Thyroid gland (tissue), 4 donors: Measurements from ENCODE around the gene COL25A1. TPM values are rescaled to one million over a fixed set of nuclear protein-coding genes. Genes with fewer than 3 reads are reported as not detected.

ENCODE experiments used
- DNase-seq, 2 donors: peaks; one replicate each; pipeline ENCODE4 v3.0.0-alpha.2; 2019
- H3K27ac ChIP-seq, 3 donors: fragments of 200-600 bp; sonication (generic); 1 replicate in 2 of 3; 2 replicates in 1 of 3; pipeline ENCODE4 v1.5.1; 2016 to 2019; ENCODE audit warnings: mild to moderate bottlenecking in 1 of 3, moderate library complexity in 1 of 3
- H3K27me3 ChIP-seq: fragments of 200-600 bp; sonication (generic); one replicate; pipeline ENCODE4 v1.5.1; 2019
- H3K36me3 ChIP-seq, 2 donors: fragments of 200-600 bp; sonication (generic); one replicate each; pipeline ENCODE4 v1.5.1; 2016 to 2019
- H3K4me1 ChIP-seq, 2 donors: fragments of 200-600 bp; sonication (generic); one replicate each; pipeline ENCODE4 v1.5.1; 2017 to 2019
- H3K4me3 ChIP-seq, 3 donors: fragments of 200-600 bp; sonication (generic); replicated peaks in 1 of 3; 1 replicate in 2 of 3; 2 replicates in 1 of 3; pipeline ENCODE4 v1.5.1; 2016; ENCODE audit warnings: mild to moderate bottlenecking in 1 of 3
- H3K9me3 ChIP-seq: fragments of 200-600 bp; sonication (generic); one replicate; pipeline ENCODE4 v1.5.1; 2017
- CTCF ChIP-seq, 6 experiments: fragments of 200-600 bp in 3 of 6; fragments of 450-650 bp in 3 of 6; sonication (generic) in 3 of 6; IDR thresholded peaks; one replicate each; pipeline ENCODE4 v1.5.1; 2016 to 2019; ENCODE audit warnings: antibody characterized with exemption in 6 of 6, mild to moderate bottlenecking in 2 of 6, inconsistent platforms in 1 of 6, moderate library complexity in 1 of 6
- POLR2A ChIP-seq, 2 donors: fragments of 450-650 bp; IDR thresholded peaks; one replicate each; pipeline ENCODE4 v1.6.1; 2017; ENCODE audit warnings: antibody characterized with exemption in 2 of 2, mild to moderate bottlenecking in 2 of 2, moderate library complexity in 1 of 2
- WGBS, 2 donors: methylation state at CpG; one replicate each; pipeline ENCODE4 v1.1.5; 2017; 5-methylcytosine and 5-hydroxymethylcytosine counted together
- intact Hi-C: fragments of 100-400 bp; cut with DNase I; formaldehyde crosslinking; loops from one replicate; pipeline ENCODE4 v1.15.1; 2023
- total RNA-seq, 4 donors: library from RNA; depleted of rRNA; stranded (reverse); fragments of >200 nt; gene quantifications; one replicate each; pipeline ENCODE4 v1.2.3, GENCODE V29; 2016

The COL25A1 gene
- 10 to 100 TPM in 1 of 4 donors, 1 to 10 TPM in 3; 5.5 to 21.0 (median 7.1) TPM for total RNA-seq

GRCh38 chr4:109302361-109303139, at the start of gene COL25A1:
TSS of gene COL25A1 (minus strand) at chr4:109302658.
- intact Hi-C loops: loop anchor here (10.0 kb wide), 1 partner anchor 92 kb away; no protein-coding TSS in a partner anchor
- Histone ChIP-seq H3K27ac (peak within 1 kb of the TSS; percentile 55 to 73 (median 59)), H3K4me1 (peaks cover 9 to 14% of the 10 kb centered on the region in 2 donors), H3K4me3 (peak within 1 kb of the TSS; percentile 36 to 63 (median 38)), H3K27me3 (no peaks in the 10 kb centered on the region), H3K9me3 (no peaks in the 10 kb centered on the region), H3K36me3 (no peaks in the 10 kb centered on the region)
- DNase-seq: peak; percentile 90 to 94
- WGBS, 2 donors: 0 to 1% methylated on average over 25 to 43 of the region's 76 CpGs
- peak in 1 of 2 donors; percentile 63 for TF ChIP-seq POLR2A (IDR thresholded peaks at IDR 0.05)
- TF ChIP-seq CTCF (IDR thresholded peaks at IDR 0.05): no peak

DNA sequence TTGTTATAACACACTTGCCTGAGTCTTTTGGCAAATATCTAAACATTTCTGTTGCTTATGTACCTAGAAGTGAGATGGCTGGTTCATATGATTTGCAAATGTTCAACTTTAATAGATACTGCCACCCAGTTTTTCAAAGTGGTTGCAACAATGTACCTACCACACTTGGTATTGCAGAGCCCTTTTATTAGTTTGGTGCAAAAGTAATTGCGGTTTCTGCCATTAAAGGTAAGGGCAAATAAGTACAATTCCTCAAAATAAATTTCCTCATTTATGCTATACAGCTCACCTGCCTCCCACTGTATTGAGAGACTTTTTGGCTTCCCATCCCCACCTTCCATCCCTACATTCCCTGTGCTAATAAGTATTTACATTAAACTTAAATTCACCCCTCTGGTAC, 47.7 kb upstream of the COL25A1 start:
- TF ChIP-seq POLR2A (IDR thresholded peaks at IDR 0.05) (no peak), CTCF (IDR thresholded peaks at IDR 0.05) (no peak)
- 91 to 94% methylated on average over 1 of the region's 1 CpG for WGBS, 2 donors

GRCh38 chr4:109334129-109335105, 32.0 kb upstream of the COL25A1 start:
- H3K9me3 ChIP-seq: no peaks in the 10 kb centered on the region
- TF ChIP-seq POLR2A (IDR thresholded peaks at IDR 0.05) (no peak), CTCF (IDR thresholded peaks at IDR 0.05) (no peak)
- H3K27me3 ChIP-seq: no peaks in the 10 kb centered on the region
- no peak overlapping the region for H3K4me3 ChIP-seq
- no peaks in the 10 kb centered on the region for H3K36me3 ChIP-seq
- no peak for DNase-seq
- 76 to 82% methylated on average over 10 of the region's 10 CpGs for WGBS, 2 donors
- no peak overlapping the region for H3K27ac ChIP-seq
- intact Hi-C loops: no loop called here
- H3K4me1 ChIP-seq: peaks cover 6 to 9% of the 10 kb centered on the region in 2 donors

More for the DNA sequence above, 47.7 kb upstream of the COL25A1 start:
- Histone ChIP-seq H3K4me3 (no peak overlapping the region), H3K27ac (no peak overlapping the region), H3K27me3 (no peaks in the 10 kb centered on the region), H3K4me1 (no peaks in the 10 kb centered on the region), H3K36me3 (no peaks in the 10 kb centered on the region), H3K9me3 (no peaks in the 10 kb centered on the region)
- no peak for DNase-seq
- intact Hi-C loops: no loop called here

DNA sequence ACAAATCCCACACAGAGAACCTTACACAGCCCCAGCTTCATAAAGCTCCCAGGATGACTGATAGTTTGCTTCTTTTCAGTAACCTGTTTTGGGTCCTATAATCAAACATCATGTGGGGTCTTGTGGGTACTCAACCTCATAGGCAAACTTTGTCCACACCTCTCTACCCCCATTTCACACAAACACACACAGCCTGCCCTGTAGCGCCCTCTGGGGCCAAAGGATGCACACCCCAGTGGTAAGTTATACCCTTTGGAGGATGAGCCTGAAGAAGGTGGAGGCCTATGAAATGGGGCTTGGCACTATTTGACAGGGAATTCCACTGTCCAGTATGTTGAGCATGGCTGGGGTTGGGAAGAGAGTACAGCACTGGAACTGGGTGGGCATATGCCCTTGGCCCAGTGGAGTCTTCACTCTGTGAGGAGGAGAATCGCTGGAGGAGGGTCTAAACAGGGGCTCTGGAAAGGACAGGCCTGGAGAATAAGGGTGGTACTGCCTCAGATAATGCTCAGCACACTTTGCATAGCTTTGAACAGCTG, 30.5 kb upstream of the COL25A1 start:
- H3K4me1 ChIP-seq: peaks cover 6 to 9% of the 10 kb centered on the region in 2 donors
- no peak overlapping the region for H3K4me3 ChIP-seq
- H3K27me3 ChIP-seq: no peaks in the 10 kb centered on the region
- H3K36me3 ChIP-seq: no peaks in the 10 kb centered on the region
- TF ChIP-seq CTCF (IDR thresholded peaks at IDR 0.05) (no peak), POLR2A (IDR thresholded peaks at IDR 0.05) (no peak)
- no peak overlapping the region for H3K27ac ChIP-seq
- no peaks in the 10 kb centered on the region for H3K9me3 ChIP-seq
- intact Hi-C loops: no loop called here
- 81 to 100% methylated on average over 2 of the region's 2 CpGs for WGBS, 2 donors
- DNase-seq: no peak
